HG02798 (cell line): Measurements from ENCODE around the gene ANKLE2.

Experiments
- ATAC-seq: cut with Tn5 transposase; IDR thresholded peaks from one replicate; pipeline ENCODE4 v1.9.1; 2021; ENCODE audit warnings: mild to moderate bottlenecking; ENCODE audit not compliant: unreplicated experiment, poor library complexity

ANKLE2 gene

GRCh38 chr12:132723015-132723763, 38.4 kb downstream of the ANKLE2 start:
- ATAC-seq = no peak

DNA sequence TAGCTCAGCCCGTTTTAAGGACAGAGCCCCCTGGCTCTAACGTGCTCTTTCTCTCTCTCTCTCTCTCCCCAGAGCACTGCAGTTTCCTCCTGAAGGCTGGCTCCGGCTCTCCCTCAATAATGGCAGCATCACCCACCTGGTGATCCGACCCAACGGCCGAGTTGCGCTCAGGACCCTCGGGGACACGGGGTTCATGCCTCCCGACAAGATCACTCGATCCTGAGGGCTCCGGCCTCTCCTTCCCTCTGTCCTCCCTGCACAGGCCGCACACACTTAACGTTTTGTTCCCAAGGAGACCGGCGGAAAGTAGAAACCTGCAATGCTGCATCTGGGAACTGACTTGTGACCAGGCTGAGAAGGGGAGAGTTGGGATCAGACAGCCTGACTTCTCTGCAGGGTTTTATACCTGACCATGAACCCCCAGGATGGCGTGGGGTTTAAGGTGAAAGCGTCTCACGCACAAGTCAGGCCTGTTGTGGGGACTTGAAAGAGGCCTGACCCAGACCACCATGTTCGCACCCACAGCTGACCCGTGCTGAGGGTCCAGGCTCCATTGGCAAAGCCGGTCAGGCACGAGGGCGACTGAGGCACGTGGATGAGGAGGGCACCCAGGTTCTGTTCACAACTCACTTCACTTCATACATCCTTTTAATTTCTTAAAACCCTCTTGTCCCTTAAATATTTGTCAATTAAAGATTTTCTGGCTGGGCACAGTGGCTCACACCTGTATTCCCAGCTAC, 40.9 kb downstream of the ANKLE2 start:
- ATAC-seq = no peak

DNA sequence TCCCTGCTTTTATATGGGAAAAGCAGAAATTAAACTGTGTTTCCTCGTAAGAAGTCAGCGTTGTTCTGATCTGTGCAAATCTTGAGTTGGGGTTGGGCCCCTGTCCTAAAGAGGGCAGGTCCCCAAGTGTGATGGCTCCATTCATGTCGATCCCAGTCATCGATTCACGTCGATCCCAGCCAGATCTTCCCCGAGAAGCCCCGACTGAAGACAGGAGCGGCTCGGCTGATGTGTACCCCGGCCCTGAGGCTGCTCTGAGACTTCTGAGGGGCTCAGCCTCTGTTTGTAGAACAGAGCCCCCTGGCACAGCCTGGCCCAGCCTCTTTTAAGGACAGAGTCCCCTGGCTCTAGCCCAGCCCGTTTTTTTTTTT, 41.7 kb downstream of the ANKLE2 start:
- no peak for ATAC-seq

GRCh38 chr12:132719141-132719953, 42.3 kb downstream of the ANKLE2 start:
- ATAC-seq = no peak

GRCh38 chr12:132718644-132719043, 43.0 kb downstream of the ANKLE2 start:
- no peak for ATAC-seq

DNA sequence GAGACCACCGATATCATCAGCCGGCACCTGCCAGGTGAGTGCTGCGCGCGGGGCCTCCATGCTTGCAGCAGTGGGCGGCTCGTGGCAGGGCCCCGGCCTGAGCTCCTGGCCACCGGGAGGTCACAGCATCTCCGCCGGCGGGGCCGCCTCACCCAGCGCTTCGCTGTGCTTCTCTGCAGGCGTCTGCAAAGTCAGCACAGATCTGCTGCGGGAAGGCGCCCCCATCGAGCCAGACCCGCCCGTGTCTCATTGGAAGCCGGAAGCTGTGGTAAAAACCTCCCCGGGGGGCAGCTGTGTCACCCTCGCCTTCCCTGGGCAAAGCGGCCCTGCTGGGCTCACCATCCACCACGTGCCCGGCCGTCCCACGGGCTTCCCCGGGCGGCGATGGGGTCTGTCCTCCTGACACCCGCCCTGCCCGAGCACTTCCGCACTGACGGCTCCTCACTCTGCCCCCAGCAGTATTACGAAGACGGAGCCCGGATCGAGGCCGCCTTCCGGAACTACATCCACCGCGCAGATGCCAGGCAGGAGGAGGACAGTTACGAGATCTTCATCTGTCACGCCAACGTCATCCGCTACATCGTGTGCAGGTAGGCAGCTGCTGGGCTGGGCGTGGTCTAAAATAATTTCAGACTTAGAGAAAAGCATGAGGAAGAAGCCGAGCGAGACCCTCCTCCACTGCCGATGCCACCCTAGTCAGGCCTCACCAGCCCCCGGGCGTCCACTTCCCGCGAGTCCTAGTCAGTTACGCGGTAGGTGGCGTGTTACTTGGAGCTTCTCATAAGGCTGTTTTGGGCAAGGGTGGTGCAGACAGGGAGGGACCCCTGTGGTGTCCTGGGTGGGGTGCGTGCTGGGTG, 43.9 kb downstream of the ANKLE2 start:
- ATAC-seq = no peak

DNA sequence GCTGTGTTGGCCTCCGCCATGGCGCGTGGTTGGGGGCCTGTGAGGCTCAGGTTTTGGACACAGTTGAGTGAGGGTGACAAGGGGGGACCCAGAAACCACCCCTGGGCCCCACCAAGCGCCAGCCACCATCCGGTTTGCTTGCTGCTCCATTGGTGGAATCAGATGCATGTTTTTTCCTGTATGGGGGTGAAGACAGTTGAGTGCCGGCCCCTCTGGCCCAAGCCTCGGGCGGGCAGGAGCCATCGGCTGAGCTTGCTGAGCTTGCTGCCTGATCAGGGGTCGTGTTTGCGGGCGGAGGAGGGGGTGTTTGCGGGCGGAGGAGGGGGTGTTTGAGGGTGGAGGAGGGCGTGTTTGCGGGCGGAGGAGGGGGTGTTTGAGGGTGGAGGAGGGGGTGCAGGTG, 44.6 kb downstream of the ANKLE2 start:
- no peak for ATAC-seq

- ATAC-seq = no peak
Observed at GRCh38 chr12:132716356-132716755, 45.3 kb downstream of the ANKLE2 start.

DNA sequence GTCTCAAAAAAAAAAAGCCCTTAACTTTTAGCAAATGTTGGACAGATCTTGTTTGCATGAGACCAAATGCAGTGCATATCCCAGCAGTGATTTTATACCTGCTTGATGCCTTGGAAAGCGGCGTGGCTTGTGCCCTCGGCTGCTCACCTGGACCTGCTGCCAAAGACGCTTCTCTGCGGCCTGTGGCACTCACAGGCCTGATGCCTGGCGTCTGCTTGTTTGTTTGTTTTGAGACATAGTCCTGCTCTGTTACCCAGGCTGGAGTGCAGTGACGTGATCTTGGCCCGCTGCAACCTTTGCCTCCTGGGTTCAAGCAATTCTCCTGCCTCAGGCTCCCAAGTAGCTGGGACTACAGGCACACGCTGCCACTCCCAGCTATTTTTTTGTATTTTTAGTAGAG, 45.8 kb downstream of the ANKLE2 start:
- ATAC-seq = no peak

- no peak for ATAC-seq
Observed at GRCh38 chr12:132713123-132713522, 48.5 kb downstream of the ANKLE2 start.

- ATAC-seq = no peak
Observed at GRCh38 chr12:132711080-132711843, 50.4 kb downstream of the ANKLE2 start.

DNA sequence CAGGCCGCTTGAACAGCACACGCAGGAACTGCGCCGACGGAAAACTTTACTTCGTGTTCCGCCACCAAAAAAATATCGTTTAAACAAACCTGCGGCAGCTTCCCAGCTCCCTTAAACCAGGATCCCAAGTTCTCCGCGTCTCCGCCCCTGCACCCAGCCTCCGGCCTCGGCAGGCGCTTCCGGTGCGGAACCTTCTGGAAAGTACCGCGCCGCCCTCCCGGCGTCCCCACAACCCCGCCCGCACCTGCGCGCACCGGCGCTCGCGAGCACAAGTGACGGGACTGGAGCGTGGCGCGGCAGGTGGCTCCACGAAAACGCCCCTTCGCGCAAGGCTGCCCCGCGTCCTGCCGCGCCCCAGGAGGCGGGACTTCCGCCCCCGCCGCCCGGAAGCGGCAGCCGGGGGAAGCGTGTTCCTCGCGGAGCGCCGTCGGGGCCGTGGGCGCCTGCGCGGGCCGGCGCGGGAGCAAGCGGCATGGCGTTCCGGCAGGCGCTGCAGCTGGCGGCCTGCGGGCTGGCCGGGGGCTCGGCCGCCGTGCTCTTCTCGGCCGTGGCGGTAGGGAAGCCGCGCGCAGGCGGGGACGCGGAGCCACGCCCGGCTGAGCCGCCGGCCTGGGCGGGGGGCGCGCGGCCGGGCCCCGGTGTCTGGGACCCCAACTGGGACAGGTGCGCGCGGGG, 51.1 kb downstream of the ANKLE2 start, which contains the start of gene PGAM5:
Gene PGAM5, plus strand, starts transcription at position 438 of the 675 bp plus-strand sequence. Its CDS starts 35 bp downstream, at position 473.
- ATAC-seq = peak; percentile 95

GRCh38 chr12:132710043-132710404, 51.6 kb downstream of the ANKLE2 start:
- ATAC-seq = peak; percentile 23

DNA sequence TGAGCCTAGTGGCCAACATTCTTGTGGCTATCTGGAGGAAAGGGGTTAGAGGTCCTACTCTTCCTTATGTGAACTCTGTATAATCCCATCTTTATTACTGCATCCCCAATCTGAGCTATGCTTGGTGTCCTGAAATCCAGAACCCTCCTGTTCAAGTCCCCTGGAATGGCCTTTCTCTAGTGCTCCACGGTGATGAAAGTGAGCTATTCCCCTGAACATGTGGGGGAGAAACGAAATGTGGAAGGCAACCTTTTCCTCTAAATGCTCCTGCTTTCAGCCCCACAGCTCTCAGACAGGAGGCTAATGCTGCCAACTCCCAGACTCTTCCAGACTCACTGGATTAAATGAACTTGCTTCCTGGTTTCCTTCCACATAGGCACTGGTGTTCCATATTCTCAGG, 53.5 kb downstream of the ANKLE2 start:
- ATAC-seq = no peak

GRCh38 chr12:132707241-132707640, 54.4 kb downstream of the ANKLE2 start:
- ATAC-seq = no peak

DNA sequence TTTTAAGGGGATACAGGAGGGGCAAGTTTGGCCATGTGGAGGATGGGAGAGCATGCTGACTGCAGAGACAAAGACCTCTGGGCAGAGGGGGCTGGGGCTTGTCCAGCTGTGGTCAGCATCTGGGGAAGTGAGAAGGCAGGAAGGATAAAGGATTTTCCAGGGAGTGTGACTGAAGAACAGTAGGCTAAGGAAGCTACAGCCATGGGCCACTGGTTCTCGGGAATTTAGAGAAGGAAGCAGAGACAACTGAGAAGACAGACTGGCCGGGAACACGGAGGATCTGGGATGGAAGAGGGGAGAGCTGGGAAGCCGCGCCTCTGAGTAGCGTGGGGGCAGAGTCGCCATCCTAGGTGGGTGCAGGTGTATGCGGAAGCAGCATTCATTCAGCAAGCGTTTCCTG, 58.0 kb downstream of the ANKLE2 start:
- ATAC-seq = no peak

DNA sequence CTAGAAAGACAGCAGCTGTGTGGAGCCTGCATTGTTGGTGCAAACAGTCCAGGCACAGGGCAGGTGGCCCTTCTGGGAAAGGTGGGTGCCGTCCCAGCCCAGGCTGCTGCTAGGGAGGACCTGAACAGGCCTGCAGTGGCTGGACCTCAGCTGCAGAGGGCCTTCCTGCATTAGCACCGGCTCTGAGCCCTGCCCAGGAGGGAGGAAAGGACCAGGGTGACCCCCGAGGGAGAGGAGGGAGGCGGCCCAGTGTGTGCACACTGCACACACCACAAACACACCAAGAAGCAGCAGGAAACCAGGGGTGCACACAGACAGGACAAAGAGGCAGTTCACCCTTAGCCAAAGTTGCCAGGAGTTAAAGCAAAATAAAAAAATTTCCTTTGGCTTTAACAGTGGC, 59.0 kb downstream of the ANKLE2 start:
- ATAC-seq = no peak

DNA sequence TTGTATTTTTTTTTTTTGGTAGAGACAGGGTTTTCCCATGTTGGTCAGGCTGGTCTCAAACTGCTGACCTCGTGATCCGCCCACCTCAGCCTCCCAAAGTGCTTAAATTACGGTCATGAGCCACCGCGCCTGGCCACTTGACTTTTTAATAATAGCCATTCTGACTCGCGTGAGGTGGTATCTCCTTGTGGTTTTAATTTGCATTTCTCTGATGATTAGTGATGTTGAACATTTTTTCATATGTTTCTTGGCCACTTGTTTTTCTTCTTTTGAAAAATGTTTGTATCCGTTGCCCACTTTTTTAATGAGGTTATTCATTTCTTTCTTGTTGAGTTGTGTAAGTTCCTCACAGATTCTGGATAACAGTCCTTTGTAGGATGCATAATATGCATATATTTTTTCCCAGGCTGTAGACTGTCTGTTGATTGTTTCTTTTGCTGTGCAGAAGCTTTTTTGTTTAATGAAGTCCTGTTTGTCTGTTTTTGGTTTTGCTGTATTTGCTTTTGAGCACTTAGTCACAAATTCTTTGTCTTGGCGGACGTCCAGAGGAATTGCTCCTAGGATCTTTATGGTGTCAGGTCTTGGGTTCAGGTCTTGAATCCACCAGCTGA, 61.3 kb downstream of the ANKLE2 start:
- no peak for ATAC-seq
